ENCODE results near the gene TXNDC8.

TXNDC8 gene

DNA sequence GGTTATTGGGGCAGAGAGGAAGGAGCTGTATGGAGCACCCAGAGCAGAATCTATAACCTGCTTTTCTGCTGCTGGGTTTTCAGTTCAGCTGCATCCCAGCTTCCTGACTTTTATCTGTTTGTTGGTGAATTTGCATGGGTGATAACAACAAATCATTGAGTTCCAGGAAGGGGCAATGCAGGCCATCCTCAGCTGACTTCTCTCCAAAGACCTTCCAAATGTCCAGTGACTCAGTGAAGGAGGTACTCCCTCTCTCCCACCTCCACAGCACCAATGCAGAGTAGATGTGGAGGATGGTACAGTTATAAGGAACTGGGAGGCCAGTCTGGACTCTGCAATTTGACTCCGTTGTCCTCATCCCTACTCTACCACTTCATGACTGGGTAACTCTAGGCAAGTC, 79.7 kb downstream of the TXNDC8 start:
- H3K4me3 ChIP-seq (ENCODE audit: low read length), result no peak overlapping the region
- no peak overlapping the region for H3K27ac ChIP-seq (ENCODE audit: low read length)

DNA sequence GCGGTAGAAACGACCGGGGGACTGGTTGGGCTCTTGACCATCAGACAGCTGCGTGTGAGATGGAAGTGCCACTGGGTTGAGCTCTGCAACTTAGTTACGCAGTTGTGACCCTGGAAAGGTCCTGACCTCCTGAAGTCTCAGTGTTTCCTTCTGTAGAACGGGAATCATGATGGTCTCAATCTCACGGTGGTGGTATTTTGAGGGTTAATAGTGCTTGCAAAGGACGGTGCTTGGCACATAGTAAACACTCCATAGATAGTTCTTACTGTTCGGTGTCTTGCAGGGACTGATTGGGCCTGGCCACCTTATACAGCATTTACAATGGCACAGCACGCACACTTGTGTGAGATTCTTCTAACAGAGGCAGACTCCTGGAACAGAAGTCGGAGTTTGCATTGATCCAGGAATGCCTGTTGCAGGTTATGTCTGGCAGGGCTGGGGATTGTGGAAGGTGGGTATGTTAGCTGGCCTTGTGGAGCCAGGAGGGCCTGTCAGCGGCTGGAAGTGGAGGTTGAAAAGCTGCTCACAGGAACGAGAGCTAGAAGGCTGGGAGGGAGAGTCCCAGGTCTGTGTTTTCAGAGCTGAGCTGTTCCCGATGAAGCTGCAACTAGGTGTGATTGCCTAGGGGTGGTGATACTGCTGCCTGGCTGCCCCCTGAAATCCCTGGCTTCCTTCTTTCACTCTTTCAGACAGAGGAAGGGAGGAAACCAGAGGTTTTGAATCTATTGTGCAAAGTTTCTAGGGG, 80.4 kb downstream of the TXNDC8 start:
- Histone ChIP-seq H3K27ac (ENCODE audit: low read length) (no peak overlapping the region), H3K36me3 (ENCODE audit: control insufficient read depth, insufficient read depth, low read length) (no peaks in the 10 kb centered on the region), H3K4me3 (ENCODE audit: low read length) (peak overlapping the region; percentile 98; the same call in 1 of the 2 replicates), H3K4me1 (ENCODE audit: control insufficient read depth, insufficient read depth, low read length) (peaks cover 2% of the 10 kb centered on the region), H3K9me3 (ENCODE audit: control insufficient read depth, insufficient read depth, low read length) (no peaks in the 10 kb centered on the region), H3K27me3 (ENCODE audit: control insufficient read depth, insufficient read depth, low read length) (no peaks in the 10 kb centered on the region)
- no CpG with 5 or more reads among the region's 14 CpGs for WGBS (ENCODE audit: insufficient coverage, insufficient read length)
- DNase-seq (ENCODE audit: low read depth, low spot score), result no peak

More for the DNA sequence above, 79.7 kb downstream of the TXNDC8 start:
- no CpG with 5 or more reads among the region's 1 CpG for WGBS (ENCODE audit: insufficient coverage, insufficient read length)
- Histone ChIP-seq H3K27me3 (ENCODE audit: control insufficient read depth, insufficient read depth, low read length) (no peaks in the 10 kb centered on the region), H3K9me3 (ENCODE audit: control insufficient read depth, insufficient read depth, low read length) (no peaks in the 10 kb centered on the region), H3K4me1 (ENCODE audit: control insufficient read depth, insufficient read depth, low read length) (peaks cover 2% of the 10 kb centered on the region), H3K36me3 (ENCODE audit: control insufficient read depth, insufficient read depth, low read length) (no peaks in the 10 kb centered on the region)
- no peak for DNase-seq (ENCODE audit: low read depth, low spot score)

DNA sequence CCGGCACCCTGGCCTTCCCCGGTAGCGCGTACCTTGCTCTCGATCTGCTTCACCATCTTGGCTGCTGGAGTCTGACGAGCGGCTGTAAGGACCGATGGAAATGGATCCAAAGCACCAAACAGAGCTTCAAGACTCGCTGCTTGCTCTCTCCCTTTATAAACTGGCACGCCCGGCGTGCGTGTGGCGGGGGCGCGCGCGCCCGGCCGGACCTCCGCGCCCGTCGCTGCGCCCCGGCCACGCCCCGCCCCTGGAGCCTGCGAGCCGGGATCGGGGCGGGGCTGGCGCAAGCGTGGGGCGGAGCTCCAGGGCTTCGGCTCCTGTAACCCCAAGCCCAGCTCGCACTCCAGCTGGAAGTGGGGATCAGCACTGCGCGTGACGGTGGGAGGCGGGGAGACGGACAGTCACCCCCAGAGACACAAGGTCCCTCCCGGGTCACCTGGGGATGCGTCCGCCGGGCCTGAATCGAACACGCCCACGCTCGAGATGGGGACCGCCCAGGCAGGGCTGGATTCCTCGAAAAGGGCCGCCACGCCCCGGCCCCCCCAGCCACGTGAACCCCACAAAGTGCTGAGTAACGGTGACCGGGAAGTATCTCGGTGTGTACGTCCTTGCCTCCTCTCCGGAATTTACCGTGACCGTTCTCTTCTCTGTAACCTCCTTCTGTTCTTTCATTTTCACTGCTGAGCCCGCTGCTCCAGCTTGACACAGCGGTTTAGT, 81.1 kb downstream of the TXNDC8 start, which contains the start of gene TXN:
TXN (minus strand) TSS at position 128 of the 717 bp plus-strand sequence; CDS start at position 56, 72 bp downstream.
- H3K4me3 ChIP-seq (ENCODE audit: low read length), result peak within 1 kb of the TSS; percentile 98
- no peaks in the 10 kb centered on the region for H3K9me3 ChIP-seq (ENCODE audit: control insufficient read depth, insufficient read depth, low read length)
- H3K4me1 ChIP-seq (ENCODE audit: control insufficient read depth, insufficient read depth, low read length), result peaks cover 2% of the 10 kb centered on the region
- no CpG with 5 or more reads among the region's 65 CpGs for WGBS (ENCODE audit: insufficient coverage, insufficient read length)
- H3K27me3 ChIP-seq (ENCODE audit: control insufficient read depth, insufficient read depth, low read length), result no peaks in the 10 kb centered on the region
- H3K36me3 ChIP-seq (ENCODE audit: control insufficient read depth, insufficient read depth, low read length), result no peaks in the 10 kb centered on the region
- no peak within 1 kb of the TSS for H3K27ac ChIP-seq (ENCODE audit: low read length)
- DNase-seq (ENCODE audit: low read depth, low spot score), result peak; percentile 43

DNA sequence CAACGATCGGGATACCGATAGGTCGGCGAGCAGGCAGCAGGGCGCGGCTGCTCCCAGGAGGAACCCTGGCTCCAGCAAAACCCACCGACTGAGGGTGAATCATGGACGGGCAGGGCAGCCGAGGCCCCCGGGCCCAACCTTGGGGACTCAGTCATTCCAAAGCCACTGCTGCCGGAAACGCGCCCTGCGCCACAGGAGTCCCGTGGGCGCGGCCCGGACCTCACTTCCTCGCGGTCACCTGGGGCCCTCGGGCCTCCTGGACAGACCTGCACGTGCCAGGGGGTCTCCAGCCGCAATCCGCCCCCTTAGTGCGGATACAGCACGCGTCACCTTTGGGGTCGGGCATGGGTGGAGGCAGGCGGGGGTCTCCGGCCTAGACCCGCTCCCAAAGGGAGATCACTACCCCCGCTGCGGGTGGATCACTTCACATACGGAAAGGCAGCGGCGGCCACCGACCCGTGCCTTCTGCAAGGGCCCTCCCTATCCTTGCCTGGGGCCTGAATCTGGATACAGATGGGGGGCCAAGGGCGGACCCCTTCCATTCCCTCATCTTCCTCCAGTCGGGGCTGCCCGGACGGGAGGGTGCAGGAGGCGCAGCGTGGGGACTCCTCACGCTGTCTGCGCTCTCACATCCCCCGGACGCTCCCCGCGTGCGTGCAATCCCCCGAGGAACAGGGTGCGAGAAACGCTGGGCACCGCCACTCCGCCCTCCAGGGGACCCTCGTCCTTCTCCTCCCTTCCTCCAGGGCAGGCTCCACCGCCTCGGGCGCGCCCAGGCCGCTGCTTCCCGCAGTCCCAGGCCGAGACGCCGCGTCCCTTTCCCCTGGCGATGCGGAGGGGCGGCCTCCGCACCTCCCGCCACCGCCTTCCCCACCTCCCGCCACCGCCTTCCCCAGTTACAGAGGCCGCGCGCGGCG, 81.9 kb downstream of the TXNDC8 start:
- no peaks in the 10 kb centered on the region for H3K27me3 ChIP-seq (ENCODE audit: control insufficient read depth, insufficient read depth, low read length)
- peaks cover 2% of the 10 kb centered on the region for H3K4me1 ChIP-seq (ENCODE audit: control insufficient read depth, insufficient read depth, low read length)
- H3K9me3 ChIP-seq (ENCODE audit: control insufficient read depth, insufficient read depth, low read length), result no peaks in the 10 kb centered on the region
- DNase-seq (ENCODE audit: low read depth, low spot score), result no peak
- no CpG with 5 or more reads among the region's 81 CpGs for WGBS (ENCODE audit: insufficient coverage, insufficient read length)
- peak overlapping the region; percentile 98 for H3K4me3 ChIP-seq (ENCODE audit: low read length)
- H3K36me3 ChIP-seq (ENCODE audit: control insufficient read depth, insufficient read depth, low read length), result no peaks in the 10 kb centered on the region
- H3K27ac ChIP-seq (ENCODE audit: low read length), result no peak overlapping the region

DNA sequence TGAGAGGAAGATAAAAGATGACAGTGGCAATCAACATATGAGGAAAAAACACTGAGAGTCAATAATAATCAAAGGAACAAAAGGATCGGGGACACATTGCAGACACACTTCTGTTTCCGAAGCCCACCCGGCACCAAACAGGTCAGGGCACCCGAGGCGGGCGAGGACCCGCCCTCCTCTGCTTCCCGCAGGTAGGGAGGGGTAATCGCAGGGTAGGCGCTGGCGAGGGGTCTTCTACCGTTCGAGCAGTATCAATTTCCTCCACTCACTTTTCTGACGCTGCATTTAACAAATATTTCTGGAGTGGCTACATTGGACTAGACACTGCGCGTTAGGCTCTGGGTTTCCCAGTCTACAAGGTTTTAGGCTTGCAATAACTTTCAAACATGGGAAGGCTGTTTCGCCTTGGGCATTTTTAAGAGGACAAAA, 82.6 kb downstream of the TXNDC8 start:
- peaks cover 2% of the 10 kb centered on the region for H3K4me1 ChIP-seq (ENCODE audit: control insufficient read depth, insufficient read depth, low read length)
- H3K9me3 ChIP-seq (ENCODE audit: control insufficient read depth, insufficient read depth, low read length), result no peaks in the 10 kb centered on the region
- H3K27ac ChIP-seq (ENCODE audit: low read length), result no peak overlapping the region
- H3K4me3 ChIP-seq (ENCODE audit: low read length), result peak overlapping the region; percentile 98; the same call in 1 of the 2 replicates
- no peak for DNase-seq (ENCODE audit: low read depth, low spot score)
- no peaks in the 10 kb centered on the region; the same call in 1 of the 2 replicates for H3K36me3 ChIP-seq (ENCODE audit: control insufficient read depth, insufficient read depth, low read length)
- no peaks in the 10 kb centered on the region for H3K27me3 ChIP-seq (ENCODE audit: control insufficient read depth, insufficient read depth, low read length)
- WGBS (ENCODE audit: insufficient coverage, insufficient read length), result no CpG with 5 or more reads among the region's 17 CpGs

DNA sequence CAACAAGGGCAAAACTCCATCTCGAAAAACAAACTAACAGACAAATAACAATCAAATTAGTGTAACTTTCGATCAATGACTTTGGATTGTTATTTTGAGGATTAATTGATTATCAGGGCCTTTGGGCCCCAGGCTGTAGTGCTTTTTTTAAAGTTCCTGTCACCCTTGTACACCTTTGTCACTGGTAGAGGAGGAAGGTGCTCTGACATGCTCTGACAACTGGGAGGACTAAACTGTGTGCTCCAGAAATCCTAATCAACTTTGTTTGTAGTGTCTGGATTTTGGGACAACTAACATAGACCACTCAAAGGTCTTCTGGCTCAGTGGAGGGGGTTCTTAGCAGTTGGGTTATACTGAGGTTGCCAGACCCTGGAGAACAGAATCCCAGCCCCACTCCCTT, 83.2 kb downstream of the TXNDC8 start:
- Histone ChIP-seq H3K36me3 (ENCODE audit: control insufficient read depth, insufficient read depth, low read length) (peaks cover 4% of the 10 kb centered on the region), H3K4me3 (ENCODE audit: low read length) (no peak overlapping the region; the same call in 1 of the 2 replicates), H3K9me3 (ENCODE audit: control insufficient read depth, insufficient read depth, low read length) (no peaks in the 10 kb centered on the region), H3K4me1 (ENCODE audit: control insufficient read depth, insufficient read depth, low read length) (peaks cover 2% of the 10 kb centered on the region), H3K27me3 (ENCODE audit: control insufficient read depth, insufficient read depth, low read length) (no peaks in the 10 kb centered on the region), H3K27ac (ENCODE audit: low read length) (no peak overlapping the region)
- no CpG with 5 or more reads among the region's 2 CpGs for WGBS (ENCODE audit: insufficient coverage, insufficient read length)
- no peak for DNase-seq (ENCODE audit: low read depth, low spot score)
